ENCODE data around the gene LIPC. TPM values are rescaled to one million over a fixed set of nuclear protein-coding genes. Genes with fewer than 3 reads are reported as not detected.

Gene LIPC
- total and polyA plus RNA-seq, 9 of the 15 experiments (the other 6 are each of a cell fraction or from before 2014, with no cell fraction given), result 0.07 to 0.41 (median 0.11) TPM; not detected in 2

DNA sequence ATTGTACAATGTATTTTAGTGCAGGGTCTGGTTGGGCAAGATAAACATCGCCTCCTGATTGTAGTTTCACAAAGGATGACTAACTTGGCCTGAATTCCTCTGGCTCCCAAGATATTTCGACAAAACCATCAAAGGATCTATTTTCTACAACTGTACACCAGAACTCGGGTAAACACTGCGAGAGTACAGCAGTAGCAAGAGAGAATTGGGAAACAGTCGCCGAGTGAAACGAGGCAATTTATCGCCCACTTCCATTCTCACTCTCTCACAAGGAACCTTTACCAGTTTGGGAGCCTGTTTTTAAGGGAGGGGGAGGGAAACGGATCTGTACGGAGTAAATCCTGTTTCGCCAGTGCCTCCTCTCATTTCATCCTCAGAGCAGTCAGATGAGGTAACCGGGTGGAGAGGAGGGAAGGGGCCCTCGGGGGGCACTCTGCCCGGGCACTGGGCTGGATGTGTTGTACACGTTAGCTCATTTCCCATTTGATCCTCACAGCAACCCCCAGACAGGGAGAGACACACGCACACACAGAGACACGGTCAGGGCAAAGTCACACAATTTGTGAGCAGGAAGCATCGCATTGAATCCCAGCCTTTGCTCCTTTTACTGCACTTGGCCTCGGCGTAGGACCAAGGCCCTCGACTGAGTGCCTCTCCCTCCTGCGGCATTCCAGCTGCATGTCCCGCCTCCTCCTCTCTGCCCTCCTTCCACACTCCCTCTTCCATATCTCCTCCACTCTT, 120.1 kb downstream of the LIPC start (continued):
- no peak for TF ChIP-seq SETDB1 (IDR thresholded peaks at IDR 0.05; ENCODE audit: low read length)
- TF ChIP-seq ELF1 (tag; IDR thresholded peaks at IDR 0.05), result no peak
- no peak for TF ChIP-seq RFX1 (IDR thresholded peaks at IDR 0.05)
- TF ChIP-seq, protein P1, sequence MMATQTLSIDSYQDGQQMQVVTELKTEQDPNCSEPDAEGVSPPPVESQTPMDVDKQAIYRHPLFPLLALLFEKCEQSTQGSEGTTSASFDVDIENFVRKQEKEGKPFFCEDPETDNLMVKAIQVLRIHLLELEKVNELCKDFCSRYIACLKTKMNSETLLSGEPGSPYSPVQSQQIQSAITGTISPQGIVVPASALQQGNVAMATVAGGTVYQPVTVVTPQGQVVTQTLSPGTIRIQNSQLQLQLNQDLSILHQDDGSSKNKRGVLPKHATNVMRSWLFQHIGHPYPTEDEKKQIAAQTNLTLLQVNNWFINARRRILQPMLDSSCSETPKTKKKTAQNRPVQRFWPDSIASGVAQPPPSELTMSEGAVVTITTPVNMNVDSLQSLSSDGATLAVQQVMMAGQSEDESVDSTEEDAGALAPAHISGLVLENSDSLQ (IDR thresholded peaks at IDR 0.05), result no peak
- no peak for TF ChIP-seq DIDO1 (tag; IDR thresholded peaks at IDR 0.05; ENCODE audit: low read depth)
- TF ChIP-seq, protein P2, sequence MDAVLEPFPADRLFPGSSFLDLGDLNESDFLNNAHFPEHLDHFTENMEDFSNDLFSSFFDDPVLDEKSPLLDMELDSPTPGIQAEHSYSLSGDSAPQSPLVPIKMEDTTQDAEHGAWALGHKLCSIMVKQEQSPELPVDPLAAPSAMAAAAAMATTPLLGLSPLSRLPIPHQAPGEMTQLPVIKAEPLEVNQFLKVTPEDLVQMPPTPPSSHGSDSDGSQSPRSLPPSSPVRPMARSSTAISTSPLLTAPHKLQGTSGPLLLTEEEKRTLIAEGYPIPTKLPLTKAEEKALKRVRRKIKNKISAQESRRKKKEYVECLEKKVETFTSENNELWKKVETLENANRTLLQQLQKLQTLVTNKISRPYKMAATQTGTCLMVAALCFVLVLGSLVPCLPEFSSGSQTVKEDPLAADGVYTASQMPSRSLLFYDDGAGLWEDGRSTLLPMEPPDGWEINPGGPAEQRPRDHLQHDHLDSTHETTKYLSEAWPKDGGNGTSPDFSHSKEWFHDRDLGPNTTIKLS (IDR thresholded peaks at IDR 0.05; ENCODE audit: borderline replicate concordance, low read depth), result no peak
- no peak for TF ChIP-seq NFE2L1 (tag; IDR thresholded peaks at IDR 0.05; ENCODE audit: borderline replicate concordance, low read depth)
- TF ChIP-seq MAFK (IDR thresholded peaks at IDR 0.05; ENCODE audit: low read length), result no peak
- TF ChIP-seq, protein P3, sequence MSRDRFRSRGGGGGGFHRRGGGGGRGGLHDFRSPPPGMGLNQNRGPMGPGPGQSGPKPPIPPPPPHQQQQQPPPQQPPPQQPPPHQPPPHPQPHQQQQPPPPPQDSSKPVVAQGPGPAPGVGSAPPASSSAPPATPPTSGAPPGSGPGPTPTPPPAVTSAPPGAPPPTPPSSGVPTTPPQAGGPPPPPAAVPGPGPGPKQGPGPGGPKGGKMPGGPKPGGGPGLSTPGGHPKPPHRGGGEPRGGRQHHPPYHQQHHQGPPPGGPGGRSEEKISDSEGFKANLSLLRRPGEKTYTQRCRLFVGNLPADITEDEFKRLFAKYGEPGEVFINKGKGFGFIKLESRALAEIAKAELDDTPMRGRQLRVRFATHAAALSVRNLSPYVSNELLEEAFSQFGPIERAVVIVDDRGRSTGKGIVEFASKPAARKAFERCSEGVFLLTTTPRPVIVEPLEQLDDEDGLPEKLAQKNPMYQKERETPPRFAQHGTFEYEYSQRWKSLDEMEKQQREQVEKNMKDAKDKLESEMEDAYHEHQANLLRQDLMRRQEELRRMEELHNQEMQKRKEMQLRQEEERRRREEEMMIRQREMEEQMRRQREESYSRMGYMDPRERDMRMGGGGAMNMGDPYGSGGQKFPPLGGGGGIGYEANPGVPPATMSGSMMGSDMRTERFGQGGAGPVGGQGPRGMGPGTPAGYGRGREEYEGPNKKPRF (IDR thresholded peaks at IDR 0.05; ENCODE audit: low read depth, low read length), result no peak
- no peak for TF ChIP-seq GTF2F1 (IDR thresholded peaks at IDR 0.05; ENCODE audit: low read depth, low read length)
- no peak for TF ChIP-seq HNRNPUL1 (IDR thresholded peaks at IDR 0.05; ENCODE audit: low read length)
- peak; percentile 59; the same call in 1 of the 2 replicates for TF ChIP-seq GATA2 (CRISPR knock-in tag; IDR thresholded peaks at IDR 0.05)
- no peak for TF ChIP-seq SIX5 (IDR thresholded peaks at IDR 0.05; ENCODE audit: borderline replicate concordance in 1 of 2, insufficient read depth in 1 of 2, low read depth in 1 of 2, low read length in 2 of 2)
- no peak for TF ChIP-seq KLF10 (CRISPR knock-in tag; IDR thresholded peaks at IDR 0.05)
- TF ChIP-seq, protein P4, sequence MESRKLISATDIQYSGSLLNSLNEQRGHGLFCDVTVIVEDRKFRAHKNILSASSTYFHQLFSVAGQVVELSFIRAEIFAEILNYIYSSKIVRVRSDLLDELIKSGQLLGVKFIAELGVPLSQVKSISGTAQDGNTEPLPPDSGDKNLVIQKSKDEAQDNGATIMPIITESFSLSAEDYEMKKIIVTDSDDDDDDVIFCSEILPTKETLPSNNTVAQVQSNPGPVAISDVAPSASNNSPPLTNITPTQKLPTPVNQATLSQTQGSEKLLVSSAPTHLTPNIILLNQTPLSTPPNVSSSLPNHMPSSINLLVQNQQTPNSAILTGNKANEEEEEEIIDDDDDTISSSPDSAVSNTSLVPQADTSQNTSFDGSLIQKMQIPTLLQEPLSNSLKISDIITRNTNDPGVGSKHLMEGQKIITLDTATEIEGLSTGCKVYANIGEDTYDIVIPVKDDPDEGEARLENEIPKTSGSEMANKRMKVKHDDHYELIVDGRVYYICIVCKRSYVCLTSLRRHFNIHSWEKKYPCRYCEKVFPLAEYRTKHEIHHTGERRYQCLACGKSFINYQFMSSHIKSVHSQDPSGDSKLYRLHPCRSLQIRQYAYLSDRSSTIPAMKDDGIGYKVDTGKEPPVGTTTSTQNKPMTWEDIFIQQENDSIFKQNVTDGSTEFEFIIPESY (CRISPR knock-in tag; IDR thresholded peaks at IDR 0.05), result no peak
- no peak for TF ChIP-seq ESRRB (CRISPR knock-in tag; IDR thresholded peaks at IDR 0.05; ENCODE audit: borderline replicate concordance)
- TF ChIP-seq, protein P5, sequence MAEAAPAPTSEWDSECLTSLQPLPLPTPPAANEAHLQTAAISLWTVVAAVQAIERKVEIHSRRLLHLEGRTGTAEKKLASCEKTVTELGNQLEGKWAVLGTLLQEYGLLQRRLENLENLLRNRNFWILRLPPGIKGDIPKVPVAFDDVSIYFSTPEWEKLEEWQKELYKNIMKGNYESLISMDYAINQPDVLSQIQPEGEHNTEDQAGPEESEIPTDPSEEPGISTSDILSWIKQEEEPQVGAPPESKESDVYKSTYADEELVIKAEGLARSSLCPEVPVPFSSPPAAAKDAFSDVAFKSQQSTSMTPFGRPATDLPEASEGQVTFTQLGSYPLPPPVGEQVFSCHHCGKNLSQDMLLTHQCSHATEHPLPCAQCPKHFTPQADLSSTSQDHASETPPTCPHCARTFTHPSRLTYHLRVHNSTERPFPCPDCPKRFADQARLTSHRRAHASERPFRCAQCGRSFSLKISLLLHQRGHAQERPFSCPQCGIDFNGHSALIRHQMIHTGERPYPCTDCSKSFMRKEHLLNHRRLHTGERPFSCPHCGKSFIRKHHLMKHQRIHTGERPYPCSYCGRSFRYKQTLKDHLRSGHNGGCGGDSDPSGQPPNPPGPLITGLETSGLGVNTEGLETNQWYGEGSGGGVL (CRISPR knock-in tag; IDR thresholded peaks at IDR 0.05), result no peak
- 0 out of 2 replicates have a peak, but pooled peaks have one; percentile 26 for TF ChIP-seq LARP7 (IDR thresholded peaks at IDR 0.05)
- no peak; the same call in none of the 2 replicates for TF ChIP-seq DPF2 (IDR thresholded peaks at IDR 0.05)
